Fibroblast of pulmonary artery (primary cell): ENCODE results near the gene CNST.

Experiments
- DNase-seq: peaks from one replicate; pipeline ENCODE4 v3.0.0-alpha.2; 2010; ENCODE audit warnings: low read depth
- H3K4me3 ChIP-seq: replicated peaks from 2 replicates; pipeline ENCODE4 v1.5.1; 2011; ENCODE audit warnings: low read depth, mild to moderate bottlenecking, control low read depth, low read length, moderate library complexity
- CTCF ChIP-seq: IDR thresholded peaks from 2 replicates; pipeline ENCODE4 v1.5.1; 2011; ENCODE audit warnings: mild to moderate bottlenecking, control low read depth, low read length, inconsistent platforms; ENCODE audit errors: missing control alignments

The CNST gene

GRCh38 chr1:246647113-246647512, 80.9 kb downstream of the CNST start:
- DNase-seq = peak; percentile 73
- H3K4me3 ChIP-seq = no peak overlapping the region
- peak; percentile 74 for TF ChIP-seq CTCF

GRCh38 chr1:246647513-246647912, 81.3 kb downstream of the CNST start:
- DNase-seq = peak; percentile 36
- TF ChIP-seq CTCF = no peak
- no peak overlapping the region for H3K4me3 ChIP-seq

- no peak overlapping the region for H3K4me3 ChIP-seq
- no peak for DNase-seq
- TF ChIP-seq CTCF = no peak
Observed at GRCh38 chr1:246651012-246651695, 84.9 kb downstream of the CNST start.

- TF ChIP-seq CTCF = no peak
- H3K4me3 ChIP-seq = no peak overlapping the region
- DNase-seq = no peak
Observed at GRCh38 chr1:246658567-246658966, 92.3 kb downstream of the CNST start.

GRCh38 chr1:246659594-246660140, 93.4 kb downstream of the CNST start:
- no peak for DNase-seq
- H3K4me3 ChIP-seq = no peak overlapping the region
- TF ChIP-seq CTCF = no peak

- no peak for TF ChIP-seq CTCF
- DNase-seq = no peak
- no peak overlapping the region for H3K4me3 ChIP-seq
Observed at GRCh38 chr1:246661451-246661850, 95.2 kb downstream of the CNST start.

GRCh38 chr1:246667773-246668172, 101.5 kb downstream of the CNST start:
- no peak for DNase-seq
- TF ChIP-seq CTCF = no peak
- no peak overlapping the region for H3K4me3 ChIP-seq
